Measurements from ENCODE around the gene TMEM9B.
"Not testable (repeated sequence)": the region's sequence is repeated elsewhere in the genome, so short reads cannot be mapped to it uniquely, and the experiment has no call there.

The TMEM9B gene

DNA sequence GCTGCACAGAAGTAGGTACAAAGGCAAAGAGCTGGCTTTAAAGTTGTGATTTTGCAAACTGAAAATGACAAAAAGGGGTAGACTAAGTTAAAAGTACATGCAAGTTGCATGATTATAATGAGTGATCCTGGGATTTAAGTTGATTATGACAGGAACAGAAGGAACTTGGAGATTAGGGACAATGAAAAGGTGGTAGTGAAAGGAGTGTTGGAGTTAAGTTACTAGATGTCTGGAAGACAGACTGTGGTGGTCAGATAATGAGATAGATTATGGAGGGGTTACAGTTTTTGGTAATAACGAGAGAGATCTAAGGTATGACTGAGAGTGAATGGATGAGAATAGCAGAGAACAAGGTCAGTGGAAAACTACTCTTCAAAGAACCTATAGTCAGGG lies 7.7 kb upstream of the TMEM9B start:
- DNase-seq (ENCODE audit: low spot score): no peak

DNA sequence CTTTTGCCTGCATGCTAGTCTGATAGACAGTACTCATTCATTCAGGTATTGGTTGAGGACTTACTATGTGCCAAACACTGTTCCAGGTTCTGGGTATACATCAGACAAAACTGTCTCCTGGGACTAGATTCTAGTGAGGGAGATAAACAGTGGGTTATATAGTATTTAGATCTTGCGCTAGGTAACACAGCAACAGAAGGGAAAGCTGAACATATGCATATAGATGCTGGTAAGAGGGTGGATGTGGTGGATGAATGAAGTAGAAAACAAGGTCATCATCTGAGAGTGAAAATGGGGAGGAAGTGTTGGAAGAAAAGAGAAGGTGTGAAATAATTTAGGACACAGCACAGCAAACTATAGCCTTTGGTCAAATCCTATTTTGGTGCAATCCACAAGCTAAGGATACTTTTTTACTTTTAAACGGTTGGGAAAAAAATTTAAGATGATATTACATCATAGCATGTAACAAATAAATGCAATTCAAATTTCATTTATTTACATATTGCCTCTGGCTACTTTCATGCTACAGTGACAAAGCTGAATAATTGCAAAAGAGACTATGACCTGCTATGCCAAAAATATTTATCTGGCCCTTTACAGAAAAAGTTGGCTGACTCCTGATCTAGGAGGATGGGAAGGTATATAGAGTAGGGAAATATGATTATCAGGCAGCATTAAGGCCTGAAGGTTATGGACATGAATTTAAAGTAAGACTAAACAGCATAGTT lies 7.1 kb upstream of the TMEM9B start:
- DNase-seq (ENCODE audit: low spot score): no peak

DNA sequence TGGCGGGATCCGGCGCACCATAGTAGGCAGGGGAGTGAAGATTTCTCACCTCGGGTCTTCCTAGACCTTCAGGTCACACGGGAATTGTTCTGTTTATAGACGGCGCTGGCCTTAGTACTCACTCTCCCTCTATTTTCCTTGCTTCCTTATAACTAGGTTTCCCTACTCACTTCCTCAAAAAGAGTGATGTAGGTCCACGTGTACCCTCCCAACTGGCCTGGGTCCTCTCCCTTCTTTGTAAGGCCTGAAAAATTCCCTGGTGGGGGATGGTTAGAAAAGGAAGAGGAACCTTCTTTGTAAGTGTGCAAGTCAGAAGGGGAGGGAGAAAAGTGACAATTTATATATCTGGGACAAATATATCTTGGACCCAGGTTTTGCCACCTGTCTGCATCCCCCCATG lies 2.9 kb upstream of the TMEM9B start:
- no peak for DNase-seq (ENCODE audit: low spot score)

GRCh38 chr11:8963569-8964323 lies 496 bp downstream of the TMEM9B start:
- DNase-seq (ENCODE audit: low spot score): peak; percentile 74

DNA sequence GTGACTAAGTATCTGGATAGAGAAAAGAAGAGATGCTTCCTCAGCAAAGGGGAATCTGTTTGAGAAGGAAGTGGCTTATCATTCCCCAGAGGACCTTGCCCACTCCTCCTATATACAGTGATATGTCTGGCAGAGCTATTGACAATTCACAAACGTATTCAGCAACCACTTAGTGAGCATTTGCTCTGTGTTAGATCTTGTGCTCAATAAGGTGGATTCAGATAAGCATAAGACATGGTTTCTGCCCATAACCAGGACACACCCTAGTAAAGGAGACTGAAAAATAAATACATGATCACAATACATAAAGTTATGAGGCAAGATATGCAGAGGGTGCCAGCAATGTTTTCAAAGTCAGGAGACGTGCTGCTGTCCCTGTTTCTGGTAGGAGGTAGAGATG lies 1.4 kb downstream of the TMEM9B start:
- DNase-seq (ENCODE audit: low spot score): no peak

DNA sequence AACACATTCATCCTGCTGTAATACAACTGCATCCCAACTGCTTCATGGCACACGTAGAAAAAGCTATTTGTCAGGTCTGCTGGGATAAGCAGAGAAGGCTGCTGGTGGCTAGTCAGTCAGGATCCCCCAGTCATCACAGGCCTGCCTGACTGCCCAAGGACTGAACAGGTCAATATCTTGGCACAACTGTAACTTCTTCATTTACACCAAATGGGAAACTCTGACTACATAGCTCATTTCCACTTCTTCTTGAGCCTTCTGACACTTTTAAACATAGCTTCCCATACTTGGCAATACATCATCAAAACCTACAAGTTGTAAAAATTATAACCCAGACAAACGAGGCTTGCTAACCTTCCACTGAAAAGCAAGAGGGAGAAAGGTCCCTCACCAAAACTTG lies 2.8 kb downstream of the TMEM9B start:
- no peak for DNase-seq (ENCODE audit: low spot score)

GRCh38 chr11:8959546-8960166 lies 4.6 kb downstream of the TMEM9B start:
- DNase-seq (ENCODE audit: low spot score): peak; percentile 54

DNA sequence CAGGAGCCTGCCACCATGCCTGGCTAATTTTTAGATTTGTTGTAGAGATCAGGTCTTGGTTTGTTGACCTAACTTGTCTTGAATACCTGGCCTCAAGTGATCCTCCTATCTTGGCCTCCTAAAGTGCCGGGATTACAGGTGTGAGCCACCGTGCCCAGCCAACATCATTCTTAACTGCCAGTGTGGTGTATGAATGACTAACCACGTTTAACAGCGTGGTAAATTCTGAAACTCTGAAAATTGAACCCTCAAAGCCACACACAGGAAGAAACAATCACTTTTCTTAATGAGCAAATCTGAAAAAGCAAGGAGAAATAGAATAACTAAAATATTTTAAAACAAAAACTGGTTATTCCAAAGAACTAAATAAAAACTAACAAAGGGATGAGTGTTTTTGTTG lies 7.4 kb downstream of the TMEM9B start:
- DNase-seq (ENCODE audit: low spot score): no peak

DNA sequence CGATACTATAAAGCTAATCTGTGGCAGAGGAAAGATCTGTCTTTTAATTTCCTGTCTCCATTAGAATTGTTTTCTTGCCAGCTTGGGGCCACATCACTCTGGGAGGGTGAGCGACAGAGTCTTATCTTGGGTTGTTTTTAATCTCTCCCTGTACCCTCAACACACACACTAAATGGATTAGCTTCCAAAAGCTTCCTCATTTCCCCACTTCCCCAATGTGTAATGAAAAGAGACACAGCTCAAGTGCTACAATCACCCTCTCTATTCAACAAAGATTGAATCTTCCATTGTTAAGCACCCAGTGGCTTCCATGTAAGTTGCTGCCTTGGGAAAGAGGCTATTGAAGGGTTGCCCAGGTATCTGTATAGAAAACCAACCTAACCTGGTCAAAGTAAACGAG lies 15.4 kb downstream of the TMEM9B start:
- DNase-seq (ENCODE audit: low spot score): no peak

DNA sequence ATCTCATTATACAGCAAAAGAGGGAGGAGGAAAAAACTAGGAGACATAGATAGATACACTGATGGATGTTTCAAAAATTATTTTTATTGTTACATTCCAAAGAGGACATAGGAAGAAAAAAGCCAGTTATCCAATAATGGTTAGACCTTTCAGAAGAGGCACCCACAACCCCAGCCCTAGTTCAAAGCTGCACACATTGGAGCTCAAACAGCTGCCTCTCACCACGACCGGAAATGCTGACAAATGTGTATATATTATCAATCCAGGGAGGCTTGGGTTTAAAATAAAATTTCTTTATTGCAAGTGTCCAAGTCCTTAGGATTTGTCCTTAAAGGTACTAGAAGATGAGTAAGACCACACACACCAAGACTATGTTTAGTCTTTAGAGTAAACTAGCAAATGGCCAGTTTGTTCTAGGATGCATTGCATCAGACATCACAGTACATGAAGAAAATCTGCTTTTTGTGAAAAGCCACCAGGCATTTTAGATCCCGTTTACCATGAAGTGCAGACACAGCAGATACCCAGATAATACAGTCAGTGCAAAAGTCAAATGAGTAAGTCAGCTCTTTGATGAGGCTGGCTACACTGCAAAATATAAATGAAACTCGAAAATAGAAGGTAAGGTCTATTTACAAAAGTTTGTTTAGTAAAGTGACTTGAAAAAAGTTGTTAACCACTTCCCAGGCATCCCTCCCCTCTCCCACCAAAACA lies 16.9 kb downstream of the TMEM9B start:
- no peak for DNase-seq (ENCODE audit: low spot score)

DNA sequence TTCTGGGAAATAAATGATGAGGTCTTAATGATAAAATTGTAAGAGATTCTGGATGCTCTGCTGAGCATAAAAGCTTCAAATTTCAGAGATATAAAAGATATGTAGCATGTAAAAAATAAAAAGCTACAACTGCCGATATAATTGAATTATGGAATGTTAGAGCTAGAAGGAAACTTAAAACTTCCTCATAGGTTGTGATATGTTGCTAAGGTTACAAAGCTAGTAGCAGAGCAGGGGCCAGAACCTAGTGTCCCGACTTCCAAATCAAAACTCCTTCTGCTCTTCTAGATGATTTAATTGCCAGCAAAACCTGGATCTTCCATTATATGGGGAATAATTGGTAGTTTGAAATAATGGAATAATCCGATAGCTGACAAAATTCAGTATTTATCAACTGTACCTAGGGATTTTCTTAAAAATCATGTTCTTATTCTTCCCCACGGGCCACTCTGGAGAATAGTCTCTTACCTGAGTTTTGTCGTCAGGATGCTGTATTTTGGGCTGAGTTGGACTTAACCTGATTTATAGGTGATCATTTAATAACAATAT lies 21.6 kb downstream of the TMEM9B start, which contains the start of gene ASCL3:
Gene ASCL3 (minus strand): TSS at position 499 of the 549 bp plus-strand sequence. CDS start 4,855 bp downstream, outside the sequence.
- no peak for DNase-seq (ENCODE audit: low spot score)

DNA sequence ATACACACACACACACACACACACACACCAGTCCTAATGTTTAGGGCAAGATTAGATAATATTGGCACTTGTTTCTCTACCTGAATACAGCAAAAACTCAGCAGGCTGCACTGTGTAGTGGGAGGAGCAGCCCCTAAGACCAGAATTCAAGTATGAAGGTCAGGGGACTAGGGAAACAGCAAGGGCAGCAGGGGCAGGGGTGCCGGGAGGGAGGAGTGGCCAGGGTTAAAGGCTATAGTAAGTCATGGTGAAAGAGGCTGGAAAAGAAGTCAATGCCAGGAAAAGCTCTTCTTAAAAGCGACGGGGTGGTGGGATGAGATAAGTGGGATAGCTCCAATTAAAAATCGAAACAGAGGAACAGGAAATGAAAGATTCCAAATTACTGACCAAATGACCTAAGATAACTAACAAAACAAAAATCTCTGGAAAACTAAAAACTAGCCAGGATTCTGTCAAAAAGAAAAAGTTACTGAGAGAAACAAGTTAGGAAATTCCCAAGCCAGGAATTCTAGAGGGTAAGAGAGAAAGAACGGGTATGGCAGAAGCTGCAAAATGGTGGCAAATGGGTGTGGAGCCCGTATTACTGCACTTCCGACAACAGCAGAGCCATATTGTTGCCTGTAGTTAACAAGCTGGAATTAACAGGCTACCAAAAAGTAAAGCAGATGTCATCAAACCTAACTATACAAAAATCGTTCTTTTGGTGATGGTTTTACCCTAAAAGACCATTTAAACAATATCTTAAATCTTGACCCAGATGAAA lies 22.7 kb downstream of the TMEM9B start:
- no peak for DNase-seq (ENCODE audit: low spot score)

DNA sequence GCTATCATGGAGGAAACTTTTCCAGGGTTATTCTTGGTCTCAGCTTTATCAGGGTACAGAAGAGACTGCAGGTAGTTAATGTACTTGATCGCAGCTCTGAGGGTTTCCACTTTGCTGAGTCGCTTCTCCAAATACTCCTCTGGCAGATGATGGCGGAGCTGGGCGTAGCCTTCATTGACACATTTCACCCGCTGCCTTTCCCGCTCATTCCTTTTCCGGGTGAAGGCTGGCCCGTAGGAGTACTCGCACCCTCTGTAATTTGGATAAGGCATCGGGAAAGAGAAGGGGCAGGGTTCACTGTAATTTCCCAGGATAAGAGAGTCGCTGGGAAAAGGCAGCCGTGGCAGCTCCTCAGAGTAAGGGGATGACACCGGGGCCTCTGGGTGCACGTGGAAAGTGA lies 26.6 kb downstream of the TMEM9B start:
- DNase-seq (ENCODE audit: low spot score): no peak

DNA sequence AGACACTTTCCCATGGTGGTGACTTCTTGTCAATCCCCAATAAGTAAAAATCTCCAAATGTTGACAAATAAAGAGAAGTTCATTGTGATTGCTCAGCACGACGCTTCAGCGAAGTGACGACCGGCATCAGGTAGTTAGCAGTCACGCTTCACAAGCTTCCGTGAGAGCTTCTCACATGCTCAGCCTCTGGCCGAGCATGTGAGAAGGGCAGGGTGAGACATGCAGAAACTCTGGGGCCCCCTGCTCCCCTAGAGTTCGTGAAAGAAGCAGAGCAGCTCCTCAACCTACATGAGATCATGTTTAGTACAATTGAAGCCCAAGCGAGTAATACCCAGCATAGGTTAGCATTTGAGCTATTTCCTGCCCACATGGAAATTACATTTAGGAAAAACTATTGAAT lies 27.1 kb downstream of the TMEM9B start:
- no peak for DNase-seq (ENCODE audit: low spot score)

DNA sequence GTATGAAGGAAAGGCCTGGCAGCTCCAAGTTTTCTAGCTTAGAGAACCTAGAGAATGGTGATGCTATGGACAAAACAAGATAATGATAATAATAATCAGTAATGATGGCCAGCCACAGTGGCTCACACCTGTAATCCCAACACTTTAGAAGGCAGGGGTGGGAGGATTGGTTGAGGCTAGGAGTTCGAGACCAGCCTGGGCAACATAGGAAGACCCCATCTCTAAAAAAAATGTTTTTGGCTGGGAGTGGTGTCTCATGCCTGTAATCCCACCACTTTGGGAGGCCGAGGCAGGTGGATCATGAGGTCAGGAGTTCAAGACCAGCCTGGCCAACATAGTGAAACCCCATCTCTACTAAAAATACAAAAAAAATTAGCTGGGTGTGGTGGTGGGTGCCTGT lies 28.5 kb downstream of the TMEM9B start:
- not testable (repeated sequence) for DNase-seq (ENCODE audit: low spot score)

- no peak for DNase-seq (ENCODE audit: low spot score)
These were observed 29.3 kb downstream of the TMEM9B start for GRCh38 chr11:8934742-8935488.

GRCh38 chr11:8933931-8934330 lies 30.3 kb downstream of the TMEM9B start:
- no peak for DNase-seq (ENCODE audit: low spot score)

GRCh38 chr11:8932564-8933180 lies 31.6 kb downstream of the TMEM9B start, which contains the start of gene C11orf16:
Gene C11orf16, minus strand, starts transcription at chr11:8932947. Its CDS starts 639 bp downstream, at chr11:8932308.
- no peak for DNase-seq (ENCODE audit: low spot score)

GRCh38 chr11:8930456-8931175 lies 33.6 kb downstream of the TMEM9B start:
- no peak for DNase-seq (ENCODE audit: low spot score)

Measured in CD4-positive, alpha-beta T cell treated with Interleukin-2 at 100 ng/mL for 4 hours (primary cell).